Measurements from ENCODE around the gene GNA12.

Gene GNA12

DNA sequence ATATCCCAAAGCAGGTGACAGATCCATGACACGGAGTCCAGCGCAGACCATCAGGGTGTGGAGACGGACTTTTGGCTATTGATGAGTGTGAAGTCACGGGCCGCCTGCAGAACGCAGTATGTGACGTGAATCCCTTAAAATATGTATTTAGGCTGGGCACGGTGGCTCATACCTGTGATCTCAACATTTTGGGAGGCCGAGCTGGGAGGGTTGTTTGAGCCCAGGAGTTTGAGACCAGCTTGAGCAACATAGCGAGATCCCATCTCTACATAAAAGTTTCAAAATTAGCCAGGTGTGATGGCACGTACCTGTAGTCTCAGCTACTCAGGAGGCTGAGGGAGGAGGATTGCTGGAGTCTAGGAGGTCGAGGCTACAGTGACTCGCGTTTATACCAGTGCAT, 158.0 kb downstream of the GNA12 start:
- Histone ChIP-seq H3K27ac (ENCODE audit: low read length) (no peak overlapping the region), H3K27me3 (ENCODE audit: insufficient read depth, low read length, poor library complexity) (no peaks in the 10 kb centered on the region), H4K20me1 (ENCODE audit: insufficient read depth, low read length) (no peaks in the 10 kb centered on the region), H2AFZ (ENCODE audit: low read depth, low read length) (no peak overlapping the region), H3K9ac (ENCODE audit: low read depth, low read length) (no peak overlapping the region), H3K4me3 (ENCODE audit: low read depth in 1 of 2, low read length in 2 of 2) (no peak overlapping the region), H3K79me2 (ENCODE audit: insufficient read depth, low read length) (no peaks in the 10 kb centered on the region), H3K36me3 (ENCODE audit: insufficient read depth, low read length) (no peaks in the 10 kb centered on the region), H3K9me3 (ENCODE audit: insufficient read depth, low read length, severe bottlenecking) (no peaks in the 10 kb centered on the region), H3K4me1 (ENCODE audit: insufficient read depth, low read length) (no peaks in the 10 kb centered on the region), H3K4me2 (ENCODE audit: insufficient read depth, low read length) (no peak overlapping the region)
- TF ChIP-seq EZH2 (IDR thresholded peaks at IDR 0.05; ENCODE audit: borderline replicate concordance, low read depth, low read length, severe bottlenecking) (no peak), CTCF (IDR thresholded peaks at IDR 0.05; ENCODE audit: borderline replicate concordance, extremely low read depth, low read length, poor library complexity, severe bottlenecking) (no peak)
- ATAC-seq (ENCODE audit: insufficient read depth, low read depth) = no peak
- no peak for DNase-seq

DNA sequence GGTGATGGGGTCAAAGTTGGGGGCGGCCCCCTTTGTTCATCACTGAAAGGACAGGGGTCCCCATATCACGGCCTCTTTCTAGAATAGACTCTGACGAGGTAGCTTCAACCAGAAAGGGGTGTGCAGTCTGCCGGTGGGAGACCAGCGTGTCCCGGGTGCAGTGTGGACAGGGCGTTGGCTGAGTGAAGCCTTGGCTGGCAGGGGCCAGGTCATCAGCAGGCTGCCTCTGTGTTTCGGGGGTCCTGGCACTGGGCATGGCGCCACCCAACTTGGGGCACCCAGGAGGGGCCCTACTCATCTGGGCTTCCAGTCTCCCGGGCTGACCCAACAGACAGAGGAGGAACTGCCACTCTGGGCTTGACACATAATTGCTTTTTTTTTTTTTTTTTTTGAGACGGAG, 159.6 kb downstream of the GNA12 start:
- H2AFZ ChIP-seq (ENCODE audit: low read depth, low read length) = no peak overlapping the region
- no peaks in the 10 kb centered on the region for H3K36me3 ChIP-seq (ENCODE audit: insufficient read depth, low read length)
- H4K20me1 ChIP-seq (ENCODE audit: insufficient read depth, low read length) = no peaks in the 10 kb centered on the region
- H3K27me3 ChIP-seq (ENCODE audit: insufficient read depth, low read length, poor library complexity) = no peaks in the 10 kb centered on the region
- TF ChIP-seq EZH2 (IDR thresholded peaks at IDR 0.05; ENCODE audit: borderline replicate concordance, low read depth, low read length, severe bottlenecking) = no peak
- TF ChIP-seq CTCF (IDR thresholded peaks at IDR 0.05; ENCODE audit: borderline replicate concordance, extremely low read depth, low read length, poor library complexity, severe bottlenecking) = no peak
- DNase-seq (no peak), ATAC-seq (ENCODE audit: insufficient read depth, low read depth) (no peak)
- no peak overlapping the region for H3K9ac ChIP-seq (ENCODE audit: low read depth, low read length)
- no peak overlapping the region for H3K4me2 ChIP-seq (ENCODE audit: insufficient read depth, low read length)
- no peaks in the 10 kb centered on the region for H3K4me1 ChIP-seq (ENCODE audit: insufficient read depth, low read length)
- no peaks in the 10 kb centered on the region for H3K79me2 ChIP-seq (ENCODE audit: insufficient read depth, low read length)
- no peak overlapping the region for H3K4me3 ChIP-seq (ENCODE audit: low read depth in 1 of 2, low read length in 2 of 2)
- H3K27ac ChIP-seq (ENCODE audit: low read length) = no peak overlapping the region
- H3K9me3 ChIP-seq (ENCODE audit: insufficient read depth, low read length, severe bottlenecking) = no peaks in the 10 kb centered on the region

GRCh38 chr7:2681929-2682799, 161.9 kb downstream of the GNA12 start:
- Histone ChIP-seq H2AFZ (ENCODE audit: low read depth, low read length) (no peak overlapping the region), H3K79me2 (ENCODE audit: insufficient read depth, low read length) (no peaks in the 10 kb centered on the region), H3K27me3 (ENCODE audit: insufficient read depth, low read length, poor library complexity) (no peaks in the 10 kb centered on the region), H4K20me1 (ENCODE audit: insufficient read depth, low read length) (no peaks in the 10 kb centered on the region), H3K9ac (ENCODE audit: low read depth, low read length) (no peak overlapping the region), H3K27ac (ENCODE audit: low read length) (no peak overlapping the region), H3K4me2 (ENCODE audit: insufficient read depth, low read length) (no peak overlapping the region), H3K4me1 (ENCODE audit: insufficient read depth, low read length) (no peaks in the 10 kb centered on the region), H3K9me3 (ENCODE audit: insufficient read depth, low read length, severe bottlenecking) (no peaks in the 10 kb centered on the region), H3K36me3 (ENCODE audit: insufficient read depth, low read length) (no peaks in the 10 kb centered on the region), H3K4me3 (ENCODE audit: low read depth in 1 of 2, low read length in 2 of 2) (no peak overlapping the region)
- DNase-seq (no peak), ATAC-seq (ENCODE audit: insufficient read depth, low read depth) (no peak)
- no peak for TF ChIP-seq CTCF (IDR thresholded peaks at IDR 0.05; ENCODE audit: borderline replicate concordance, extremely low read depth, low read length, poor library complexity, severe bottlenecking)
- TF ChIP-seq EZH2 (IDR thresholded peaks at IDR 0.05; ENCODE audit: borderline replicate concordance, low read depth, low read length, severe bottlenecking) = no peak

Data from DND-41 (cell line).